NOMO-1 (cell line): ENCODE data around the gene SMOC1.

Source experiments
- DNase-seq, 2 experiments: peaks; one replicate each; lab custom pipeline; 2025; ENCODE audit not compliant: unreplicated experiment in 2 of 2; lab: John Stamatoyannopoulos, UW

SMOC1 gene

GRCh38 chr14:70004791-70005190 is 125.6 kb downstream of the SMOC1 start:
- no peak for DNase-seq

DNA sequence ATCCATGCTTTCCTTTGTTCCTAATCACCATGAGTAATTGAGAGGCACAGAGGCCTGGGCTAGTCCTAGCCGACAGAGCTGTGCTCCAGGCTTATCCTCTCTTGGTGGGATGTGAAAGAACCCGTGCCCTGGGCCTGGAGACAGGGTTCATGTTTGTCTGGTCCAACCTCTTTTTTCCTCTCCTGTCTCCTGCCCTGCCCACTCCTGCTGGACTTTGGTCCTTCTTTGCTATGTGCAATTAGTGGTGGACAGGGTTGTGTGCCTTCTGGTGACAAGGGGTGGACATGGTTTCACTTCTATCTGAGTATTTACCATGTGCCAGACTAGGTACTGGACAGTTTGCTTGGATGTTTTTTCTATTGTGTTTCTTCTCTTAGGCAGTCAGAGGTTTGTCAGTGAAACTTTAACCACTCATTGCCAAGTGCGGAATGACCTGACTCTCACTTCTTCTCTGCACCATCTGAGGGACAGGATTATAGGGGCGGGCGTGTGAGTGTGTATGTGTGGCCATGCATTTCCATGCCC is 126.1 kb downstream of the SMOC1 start:
- DNase-seq, result no peak

DNA sequence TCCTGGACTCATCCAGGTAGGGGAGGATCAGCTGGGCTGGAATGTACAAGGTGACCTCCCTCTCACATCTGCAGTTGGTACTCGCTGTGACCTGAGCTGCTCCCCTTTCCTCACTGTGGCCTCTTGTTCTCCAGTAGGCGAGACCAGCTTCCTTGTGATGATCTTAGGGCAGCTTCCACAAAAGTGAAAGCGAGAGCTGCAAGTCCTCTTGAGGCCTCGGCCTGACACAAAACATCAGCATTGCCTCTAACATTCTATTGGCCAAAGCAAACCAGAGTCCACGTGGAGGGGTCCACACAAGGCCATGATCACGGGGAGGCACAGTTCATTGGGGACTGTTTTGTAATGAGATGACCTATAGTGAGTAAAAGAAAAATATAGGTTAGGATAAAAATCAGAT is 127.5 kb downstream of the SMOC1 start:
- DNase-seq, result no peak

DNA sequence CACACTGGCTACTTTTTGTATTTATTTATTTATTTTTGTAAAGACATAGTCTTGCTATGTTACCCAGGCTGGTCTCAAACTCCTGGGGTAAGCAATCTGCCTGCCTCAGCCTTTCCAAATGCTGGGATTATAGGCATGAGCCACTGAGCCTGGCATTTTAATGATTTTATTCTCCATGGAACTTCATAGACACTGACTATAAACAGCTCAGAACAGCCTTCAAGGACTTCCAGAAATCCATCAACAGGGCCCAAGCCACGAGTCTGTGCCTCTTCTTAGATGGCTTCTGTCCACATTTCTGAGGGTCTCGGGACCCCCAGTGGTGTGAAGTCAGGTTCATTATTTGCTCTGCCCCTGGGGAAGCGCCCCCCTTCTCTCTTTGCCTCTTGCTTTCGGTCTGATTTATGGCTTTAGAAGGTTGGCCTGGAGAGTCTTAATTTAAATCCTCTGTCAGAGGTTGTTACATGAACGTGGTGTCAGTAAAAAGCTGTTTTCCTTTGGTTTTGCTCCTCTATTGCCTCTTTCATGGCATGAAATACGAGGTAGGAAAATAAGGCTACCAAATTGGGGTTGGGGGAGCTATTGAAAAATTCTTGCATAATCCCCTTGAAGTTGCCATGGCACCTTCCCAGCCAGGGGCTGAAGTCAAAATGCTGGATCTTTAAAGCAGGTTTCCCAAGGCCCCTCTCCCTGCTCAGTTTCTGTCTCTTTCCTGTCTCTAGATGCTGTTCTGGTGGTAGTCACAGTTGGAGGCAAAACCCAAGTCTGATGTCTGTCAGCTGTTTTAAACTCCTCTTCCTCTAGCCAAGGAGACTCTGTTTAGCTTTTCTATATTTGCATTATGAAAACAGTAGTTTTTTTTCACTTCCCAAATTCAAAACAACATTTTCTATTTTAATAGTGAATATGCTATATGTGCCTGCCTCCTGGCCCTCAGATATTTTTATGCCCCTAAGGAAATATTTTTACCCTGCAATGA is 129.4 kb downstream of the SMOC1 start:
- DNase-seq, result no peak

DNA sequence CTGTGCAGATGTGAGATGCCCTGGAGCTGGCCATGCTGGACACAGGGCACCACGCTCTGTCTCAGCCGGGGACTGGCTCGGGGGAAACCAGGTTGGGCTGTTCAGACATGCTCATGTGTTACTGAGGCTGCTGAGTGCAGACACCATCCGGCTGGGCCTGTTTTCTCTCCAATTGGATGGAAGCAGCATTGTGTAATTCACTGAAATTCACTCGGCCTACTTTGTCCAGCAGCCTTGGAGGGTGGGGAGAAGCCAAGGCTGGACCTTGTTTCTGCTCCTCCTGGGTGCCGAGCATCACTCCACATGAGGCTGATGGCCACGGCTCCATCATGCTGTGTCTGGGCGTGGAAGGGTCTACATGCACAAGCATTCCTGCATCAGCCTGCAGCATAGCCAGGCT is 130.7 kb downstream of the SMOC1 start:
- no peak for DNase-seq

GRCh38 chr14:70011098-70011497 is 131.9 kb downstream of the SMOC1 start:
- DNase-seq, result no peak

DNA sequence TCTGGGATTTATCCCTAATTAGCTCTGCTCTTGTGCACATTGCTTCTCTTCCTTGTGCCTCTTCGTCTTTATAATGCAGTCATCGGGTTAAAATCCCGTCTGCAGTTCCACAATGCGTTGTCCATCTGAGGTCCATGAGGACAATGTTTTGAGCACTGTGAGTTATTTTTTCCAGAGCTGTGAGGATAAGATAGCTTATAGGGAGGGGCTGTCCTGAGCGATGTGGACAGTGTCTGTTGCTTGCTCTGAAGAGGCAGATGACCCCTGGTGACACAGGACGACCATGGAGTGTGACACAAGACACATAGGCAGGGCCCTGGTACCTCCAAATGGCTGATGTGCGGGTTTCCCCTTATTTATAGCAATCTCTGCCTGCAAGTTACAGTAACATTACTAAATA is 132.5 kb downstream of the SMOC1 start:
- no peak for DNase-seq

DNA sequence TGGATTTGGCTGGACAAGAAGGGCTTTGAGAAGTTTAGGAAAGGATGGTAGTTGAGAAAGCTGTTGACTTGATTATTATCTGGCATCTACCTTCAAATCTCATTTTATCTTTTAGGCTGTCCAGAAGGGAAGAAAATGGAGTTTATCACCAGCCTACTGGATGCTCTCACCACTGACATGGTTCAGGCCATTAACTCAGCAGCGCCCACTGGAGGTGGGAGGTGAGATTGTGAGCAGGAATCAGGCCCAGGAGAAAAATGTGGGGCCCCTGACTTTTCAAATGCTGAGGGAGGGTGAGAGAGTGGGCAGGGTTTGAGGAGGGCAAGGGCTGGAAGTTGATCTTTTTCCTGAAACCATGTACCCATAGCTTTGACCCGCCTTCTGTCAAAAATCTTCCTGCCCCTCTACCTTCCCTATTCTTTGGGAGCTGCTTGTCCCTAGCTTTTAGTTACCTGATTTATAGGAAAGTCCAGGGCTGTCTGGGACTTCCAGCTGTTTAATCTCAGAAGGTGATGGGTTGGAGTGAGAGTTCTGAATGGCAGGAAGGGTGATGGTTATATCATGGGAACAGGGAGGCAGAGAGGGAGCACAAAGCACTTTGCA is 134.2 kb downstream of the SMOC1 start:
- DNase-seq, result peak in 1 of 2 experiments; percentile 7

- no peak for DNase-seq
These were observed 135.3 kb downstream of the SMOC1 start for GRCh38 chr14:70014406-70015095.

GRCh38 chr14:70018230-70018629 is 139.0 kb downstream of the SMOC1 start:
- DNase-seq, result no peak

DNA sequence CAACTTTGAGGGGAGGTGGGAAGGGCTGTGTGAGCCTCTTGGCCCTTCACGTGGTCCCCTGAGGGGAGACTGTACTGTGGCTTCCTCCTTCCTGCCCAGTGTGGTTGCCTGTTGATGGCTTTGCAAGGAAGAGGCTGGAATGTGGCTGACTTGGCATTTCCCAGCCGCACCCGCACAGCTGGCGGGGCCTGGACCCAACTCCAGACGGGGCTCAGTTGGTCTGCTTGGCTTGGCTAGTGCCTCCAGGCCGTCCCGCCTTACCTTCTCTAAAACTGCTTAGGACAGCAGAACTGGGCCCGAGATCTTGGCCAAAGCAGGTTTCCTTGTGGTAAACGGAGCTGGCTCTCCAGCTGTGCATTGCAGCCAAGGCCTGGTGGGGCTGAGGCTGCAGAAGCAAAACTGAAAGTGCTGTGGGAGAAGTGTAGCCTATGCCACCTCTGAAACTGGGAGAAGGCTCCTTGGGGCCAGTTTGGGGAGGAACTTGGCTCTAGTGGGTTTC is 139.5 kb downstream of the SMOC1 start:
- DNase-seq, result peak; percentile 54 to 69

- DNase-seq, result no peak
These were observed 140.5 kb downstream of the SMOC1 start for GRCh38 chr14:70019695-70020094.

GRCh38 chr14:70020352-70021170 is 141.3 kb downstream of the SMOC1 start:
- DNase-seq, result peak; percentile 5 to 33

DNA sequence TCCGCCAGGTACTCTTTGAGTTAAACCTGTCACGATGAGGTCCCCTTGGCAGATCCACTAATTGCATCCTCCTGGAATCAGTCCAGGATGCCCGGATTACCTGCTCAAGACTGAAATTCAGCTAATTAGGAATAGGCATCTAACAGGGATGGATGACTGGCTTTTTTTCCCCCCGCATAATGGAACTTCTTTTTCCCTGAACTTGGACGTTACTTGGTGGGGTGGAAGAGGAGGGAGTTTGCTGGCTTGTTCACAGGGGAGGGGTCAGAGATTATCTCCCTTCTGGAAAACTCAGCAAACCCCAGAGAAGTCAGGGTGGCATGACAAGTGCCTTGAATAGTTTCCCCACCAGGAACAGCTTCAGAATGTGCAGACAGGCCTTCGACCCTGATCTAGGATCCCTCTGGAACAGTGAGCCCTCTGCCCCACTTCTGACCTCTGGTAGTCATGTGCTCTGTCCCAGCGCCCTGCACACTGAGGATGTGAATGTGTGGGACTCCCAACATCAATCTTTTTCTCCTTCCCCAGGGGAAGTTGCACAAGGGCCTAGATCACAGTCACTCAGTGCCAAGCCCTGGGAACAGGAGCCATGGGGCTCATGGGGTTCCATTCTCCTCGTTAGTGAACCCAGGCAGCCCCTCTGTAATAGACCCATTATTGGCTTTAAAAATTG is 142.5 kb downstream of the SMOC1 start:
- DNase-seq, result no peak

- DNase-seq, result no peak
These were observed 143.7 kb downstream of the SMOC1 start for GRCh38 chr14:70022771-70023445.

GRCh38 chr14:70023871-70024270 is 144.7 kb downstream of the SMOC1 start:
- no peak for DNase-seq

DNA sequence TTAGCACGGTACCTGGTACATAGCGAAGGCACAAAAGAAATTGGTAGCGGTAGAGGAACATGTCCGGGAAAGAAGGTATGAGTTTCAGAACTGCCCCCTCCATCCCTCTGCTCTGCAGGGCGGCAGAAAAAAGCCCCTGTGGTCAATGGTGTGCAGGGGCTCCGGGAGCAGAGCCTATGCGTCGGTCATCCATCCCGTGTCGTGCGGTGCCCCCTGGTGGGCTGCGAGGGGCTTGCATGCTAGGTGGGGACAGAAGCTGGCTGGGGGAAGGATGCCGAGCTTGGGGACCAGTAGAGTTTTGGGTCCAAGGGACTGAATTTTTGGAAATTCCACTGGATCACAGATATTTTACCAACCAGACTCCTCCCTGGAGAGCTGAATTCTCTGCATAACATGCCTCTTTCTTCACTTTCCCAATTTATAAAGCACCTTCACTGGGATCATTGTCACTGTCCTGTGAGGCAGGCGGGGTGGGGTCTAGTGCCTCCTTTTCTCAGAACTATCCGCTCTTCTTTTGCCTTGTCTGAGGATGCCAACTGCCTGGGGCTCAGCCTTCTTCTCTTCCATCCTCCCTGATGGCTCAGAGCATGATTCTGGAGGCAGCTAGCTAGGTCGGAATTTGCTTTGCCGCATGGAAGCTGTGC is 148.7 kb downstream of the SMOC1 start:
- peak; percentile 0 to 26 for DNase-seq

- DNase-seq, result no peak
These were observed 150.3 kb downstream of the SMOC1 start for GRCh38 chr14:70029296-70030132.
